Common myeloid progenitor, CD34-positive (primary cell): ENCODE measurements around the gene UPF3A.
"Not testable (repeated sequence)": the region's sequence is repeated elsewhere in the genome, so short reads cannot be mapped to it uniquely, and the experiment has no call there.

Experiments
- CTCF ChIA-PET: fragments of 350-600 bp; sonication (Branson Sonifier 250); formaldehyde crosslinking; loops from one replicate; lab custom pipeline; 2021; ENCODE audit warnings: antibody characterized with exemption; lab: Charles Lee
- POLR2A ChIA-PET: fragments of 350-600 bp; sonication (Branson Sonifier 250); formaldehyde crosslinking; loops from one replicate; lab custom pipeline; 2021; ENCODE audit warnings: antibody characterized with exemption; lab: Charles Lee
- DNase-seq, 3 donors: peaks; one replicate each; pipeline versions ENCODE4 v3.0.0 to v3.0.0-alpha.2; 2013
- H3K27ac ChIP-seq, 2 experiments: 1 replicate in 1 of 2; 2 replicates in 1 of 2; pipeline ENCODE4 v1.7.0; 2013; ENCODE audit warnings: inconsistent platforms in 2 of 2, low read length in 2 of 2, mild to moderate bottlenecking in 2 of 2, low read depth in 1 of 2, moderate library complexity in 1 of 2; ENCODE audit not compliant: severe bottlenecking in 2 of 2, insufficient read depth in 1 of 2, poor library complexity in 1 of 2
- H3K27me3 ChIP-seq, 5 experiments: replicated peaks in 2 of 5; 1 replicate in 3 of 5; 2 replicates in 2 of 5; pipeline versions ENCODE4 v1.6.1 to v1.7.0; 2013; ENCODE audit warnings: low read length in 4 of 5, mild to moderate bottlenecking in 2 of 5, moderate library complexity in 2 of 5, inconsistent platforms in 1 of 5; ENCODE audit not compliant: insufficient read depth in 5 of 5, control insufficient read depth in 4 of 5
- H3K36me3 ChIP-seq, 4 experiments: 1 replicate in 2 of 4; 2 replicates in 2 of 4; pipeline versions ENCODE4 v1.6.1 to v1.7.0; 2013; ENCODE audit warnings: low read length in 3 of 4, control low read depth in 1 of 4, mild to moderate bottlenecking in 1 of 4; ENCODE audit not compliant: control insufficient read depth in 4 of 4, insufficient read depth in 4 of 4
- H3K4me1 ChIP-seq, 4 experiments: 1 replicate in 3 of 4; 2 replicates in 1 of 4; pipeline versions ENCODE4 v1.6.1 to v1.7.1; 2013; ENCODE audit warnings: low read length in 3 of 4, mild to moderate bottlenecking in 3 of 4, control low read depth in 1 of 4, inconsistent platforms in 1 of 4, moderate library complexity in 1 of 4; ENCODE audit not compliant: control insufficient read depth in 4 of 4, insufficient read depth in 4 of 4; ENCODE audit errors: control extremely low read depth in 1 of 4
- H3K4me3 ChIP-seq, 7 experiments: 1 replicate in 4 of 7; 2 replicates in 3 of 7; pipeline versions ENCODE4 v1.5.1 to v1.7.0; 2013; ENCODE audit warnings: mild to moderate bottlenecking in 7 of 7, low read length in 6 of 7, moderate library complexity in 6 of 7, inconsistent platforms in 2 of 7, low read depth in 2 of 7, control low read depth in 1 of 7; ENCODE audit not compliant: insufficient read depth in 4 of 7, control insufficient read depth in 1 of 7; ENCODE audit errors: extremely low read depth in 1 of 7
- H3K9me3 ChIP-seq, 5 experiments: 1 replicate in 4 of 5; 2 replicates in 1 of 5; pipeline versions ENCODE4 v1.6.1 to v1.7.1; 2013; ENCODE audit warnings: low read length in 4 of 5, mild to moderate bottlenecking in 2 of 5, inconsistent platforms in 1 of 5, low read depth in 1 of 5, moderate library complexity in 1 of 5; ENCODE audit not compliant: control insufficient read depth in 4 of 5, insufficient read depth in 2 of 5; ENCODE audit errors: control extremely low read depth in 1 of 5
- WGBS: methylation state at CpG from one replicate; pipeline ENCODE4 v1.1.5; 2013; ENCODE audit not compliant: insufficient coverage; 5-methylcytosine and 5-hydroxymethylcytosine counted together

Gene UPF3A

GRCh38 chr13:114328034-114328433, 46.6 kb downstream of the UPF3A start:
- WGBS, result 100% methylated on average over 3 of the region's 6 CpGs
- Histone ChIP-seq H3K4me1 (no peaks in the 10 kb centered on the region), H3K36me3 (peaks cover 5 to 46% (median 35%) of the 10 kb centered on the region in 4 experiments), H3K27ac (no peak overlapping the region), H3K27me3 (no peaks in the 10 kb centered on the region), H3K4me3 (no peak overlapping the region), H3K9me3 (no peaks in the 10 kb centered on the region)
- POLR2A ChIA-PET, result interaction anchor here (0.6 kb wide), 1 partner anchor 90 kb away, joined by 5 read pairs; no protein-coding TSS in a partner anchor
- CTCF ChIA-PET, result interaction anchor here (1.1 to 1.9 kb wide), 2 partner anchors 9 to 11 kb away, joined by 3 to 8 read pairs; no protein-coding TSS in a partner anchor
- no peak for DNase-seq

DNA sequence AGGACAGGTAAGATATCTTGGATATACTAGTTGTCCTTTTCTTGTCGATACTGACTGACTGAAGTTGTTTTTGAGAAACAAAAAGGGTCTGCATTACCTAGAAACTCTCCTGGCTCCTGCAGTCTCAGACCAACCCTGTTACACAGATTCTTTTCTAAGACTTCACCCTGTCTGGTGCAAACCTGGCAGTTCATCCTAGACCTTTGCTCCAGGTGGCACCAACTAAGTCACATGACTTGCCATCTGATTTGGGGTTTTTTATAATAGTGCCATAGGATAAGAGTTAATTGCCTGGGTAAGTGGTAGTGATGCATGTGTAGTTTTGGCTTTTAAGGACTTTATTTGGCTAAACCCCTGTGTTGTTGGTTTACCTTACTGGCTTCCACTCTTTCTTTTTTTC, 47.2 kb downstream of the UPF3A start:
- WGBS, result 100% methylated on average over 1 of the region's 1 CpG
- Histone ChIP-seq H3K4me3 (no peak overlapping the region), H3K27me3 (no peaks in the 10 kb centered on the region), H3K4me1 (no peaks in the 10 kb centered on the region), H3K9me3 (no peaks in the 10 kb centered on the region), H3K27ac (no peak overlapping the region), H3K36me3 (peaks cover 5 to 41% (median 31%) of the 10 kb centered on the region in 4 experiments)
- POLR2A ChIA-PET, result interaction anchor here (0.6 kb wide), 1 partner anchor 91 kb away, joined by 5 read pairs; no protein-coding TSS in a partner anchor
- CTCF ChIA-PET, result interaction anchor here (1.9 kb wide), 1 partner anchor 10 kb away, joined by 8 read pairs; no protein-coding TSS in a partner anchor
- no peak for DNase-seq

DNA sequence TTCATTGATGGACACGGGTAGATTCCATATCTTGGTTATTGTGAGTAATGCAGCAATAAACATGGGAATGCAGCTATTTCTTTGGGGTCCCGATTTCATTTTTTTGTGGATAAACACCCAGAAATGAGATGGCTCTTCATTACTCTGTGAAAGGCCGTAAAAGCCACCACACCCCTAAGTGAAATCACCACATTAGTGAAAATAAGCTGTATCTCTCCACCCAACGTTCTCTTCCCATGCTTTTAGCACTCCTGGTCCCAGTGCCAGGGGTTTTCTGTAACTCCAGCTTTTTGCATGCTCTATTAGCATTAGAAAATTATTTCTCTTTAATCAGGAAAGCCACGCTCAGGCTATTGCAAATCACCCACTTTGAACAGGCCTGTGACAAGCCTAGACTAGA, 48.7 kb downstream of the UPF3A start:
- H3K27me3 ChIP-seq, result no peaks in the 10 kb centered on the region
- POLR2A ChIA-PET, result no interaction called here
- 95% methylated on average over 3 of the region's 5 CpGs for WGBS
- no peaks in the 10 kb centered on the region for H3K9me3 ChIP-seq
- DNase-seq, result no peak
- no peak overlapping the region for H3K4me3 ChIP-seq
- H3K4me1 ChIP-seq, result peaks cover 0 to 6% (median 0%) of the 10 kb centered on the region in 4 experiments
- no peak overlapping the region for H3K27ac ChIP-seq
- H3K36me3 ChIP-seq, result peaks cover 4 to 26% (median 18%) of the 10 kb centered on the region in 4 experiments
- CTCF ChIA-PET, result interaction anchor here (0.6 kb wide), 1 partner anchor 10 kb away, joined by 3 read pairs; no protein-coding TSS in a partner anchor

- WGBS, result 100% methylated on average over 1 of the region's 3 CpGs
- H3K27me3 ChIP-seq, H3K4me1 ChIP-seq, POLR2A ChIA-PET, H3K9me3 ChIP-seq, H3K27ac ChIP-seq, H3K36me3 ChIP-seq, DNase-seq, H3K4me3 ChIP-seq: not testable (repeated sequence)
- CTCF ChIA-PET, result interaction anchor here (0.9 kb wide), 1 partner anchor 89 kb away, joined by 5 read pairs; no protein-coding TSS in a partner anchor
These were observed 52.5 kb downstream of the UPF3A start for GRCh38 chr13:114333881-114334280.

GRCh38 chr13:114334305-114335053, 53.1 kb downstream of the UPF3A start:
- Histone ChIP-seq H3K36me3 (peaks cover 0 to 2% (median 0%) of the 10 kb centered on the region in 4 experiments), H3K9me3 (no peaks in the 10 kb centered on the region), H3K4me3 (peak overlapping the region in 1 of 7 experiments; percentile 42), H3K4me1 (peaks cover 0 to 6% (median 0%) of the 10 kb centered on the region in 4 experiments), H3K27me3 (no peaks in the 10 kb centered on the region), H3K27ac (no peak overlapping the region)
- ChIA-PET CTCF (interaction anchor here (0.9 to 1.3 kb wide), 5 partner anchors 8 to 89 kb away, joined by 3 to 5 read pairs (median 3); no protein-coding TSS in a partner anchor), POLR2A (no interaction called here)
- no peak for DNase-seq
- WGBS, result 60% methylated on average over 2 of the region's 5 CpGs

- POLR2A ChIA-PET, H3K27me3 ChIP-seq, H3K36me3 ChIP-seq, H3K4me3 ChIP-seq, H3K9me3 ChIP-seq, DNase-seq, H3K27ac ChIP-seq: not testable (repeated sequence)
- WGBS, result no CpG with 5 or more reads among the region's 1 CpG
- CTCF ChIA-PET, result interaction anchor here (0.7 to 1.6 kb wide), 2 partner anchors 10 to 28 kb away, joined by 3 to 5 read pairs; no protein-coding TSS in a partner anchor
- peaks cover 0 to 13% (median 0%) of the 10 kb centered on the region in 4 experiments for H3K4me1 ChIP-seq
These were observed 55.1 kb downstream of the UPF3A start for GRCh38 chr13:114336457-114336856.

DNA sequence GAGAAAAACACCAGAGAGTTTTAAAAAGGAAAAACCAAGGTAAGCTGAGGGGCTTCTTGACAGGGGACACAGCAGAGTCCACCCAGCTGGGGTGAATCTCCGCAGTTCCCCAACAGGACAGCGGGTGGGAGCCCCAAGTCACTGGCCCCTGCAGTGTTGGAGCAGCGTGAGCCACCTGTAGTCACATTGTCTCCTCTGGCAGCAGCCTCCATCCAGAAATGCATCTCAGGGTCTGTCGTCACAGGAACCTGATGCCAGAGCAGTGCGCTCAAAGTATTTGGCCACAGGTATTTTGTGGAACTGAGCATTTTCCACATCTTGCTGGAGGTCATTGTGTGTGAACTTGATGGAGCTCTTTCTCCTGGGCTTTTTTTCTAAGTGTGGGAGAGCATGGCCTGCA, 57.6 kb downstream of the UPF3A start:
- Histone ChIP-seq H3K36me3 (no peaks in the 10 kb centered on the region), H3K27ac (no peak overlapping the region), H3K27me3 (no peaks in the 10 kb centered on the region), H3K4me1 (peaks cover 0 to 13% (median 0%) of the 10 kb centered on the region in 4 experiments), H3K9me3 (no peaks in the 10 kb centered on the region), H3K4me3 (no peak overlapping the region)
- POLR2A ChIA-PET, result no interaction called here
- WGBS, result 98% methylated on average over 5 of the region's 5 CpGs
- DNase-seq, result no peak
- CTCF ChIA-PET, result interaction anchor here (1.0 to 1.6 kb wide), 4 partner anchors 11 to 21 kb away, joined by 3 to 5 read pairs (median 3); no protein-coding TSS in a partner anchor
